Coronary artery (tissue), 2 donors: ENCODE data around the gene TMEM208.
A peak's percentile ranks its signal among the peaks of the same experiment; 100 is the strongest.

ENCODE experiments used
- DNase-seq: peaks from one replicate; pipeline ENCODE4 v3.0.0-alpha.2; 2017; ENCODE audit warnings: low spot score
- H3K27ac ChIP-seq, 2 donors: fragments of 200-600 bp; sonication (generic); one replicate each; pipeline ENCODE4 v1.5.1; 2016 to 2019
- H3K4me3 ChIP-seq: fragments of 200-600 bp; sonication (generic); 2 replicates; pipeline ENCODE4 v1.5.1; 2016; ENCODE audit warnings: mild to moderate bottlenecking, moderate library complexity
- TF ChIP-seq, protein P1 (sequence below): fragments of 200-600 bp; sonication (generic); IDR thresholded peaks from one replicate; pipeline ENCODE4 v1.5.1; 2019; ENCODE audit warnings: antibody characterized with exemption

TMEM208 gene

GRCh38 chr16:67198238-67198734 is 28.6 kb upstream of the TMEM208 start:
- Histone ChIP-seq H3K27ac (no peak overlapping the region), H3K4me3 (no peak overlapping the region)
- DNase-seq, result no peak
- TF ChIP-seq, protein P1, sequence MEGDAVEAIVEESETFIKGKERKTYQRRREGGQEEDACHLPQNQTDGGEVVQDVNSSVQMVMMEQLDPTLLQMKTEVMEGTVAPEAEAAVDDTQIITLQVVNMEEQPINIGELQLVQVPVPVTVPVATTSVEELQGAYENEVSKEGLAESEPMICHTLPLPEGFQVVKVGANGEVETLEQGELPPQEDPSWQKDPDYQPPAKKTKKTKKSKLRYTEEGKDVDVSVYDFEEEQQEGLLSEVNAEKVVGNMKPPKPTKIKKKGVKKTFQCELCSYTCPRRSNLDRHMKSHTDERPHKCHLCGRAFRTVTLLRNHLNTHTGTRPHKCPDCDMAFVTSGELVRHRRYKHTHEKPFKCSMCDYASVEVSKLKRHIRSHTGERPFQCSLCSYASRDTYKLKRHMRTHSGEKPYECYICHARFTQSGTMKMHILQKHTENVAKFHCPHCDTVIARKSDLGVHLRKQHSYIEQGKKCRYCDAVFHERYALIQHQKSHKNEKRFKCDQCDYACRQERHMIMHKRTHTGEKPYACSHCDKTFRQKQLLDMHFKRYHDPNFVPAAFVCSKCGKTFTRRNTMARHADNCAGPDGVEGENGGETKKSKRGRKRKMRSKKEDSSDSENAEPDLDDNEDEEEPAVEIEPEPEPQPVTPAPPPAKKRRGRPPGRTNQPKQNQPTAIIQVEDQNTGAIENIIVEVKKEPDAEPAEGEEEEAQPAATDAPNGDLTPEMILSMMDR, result peak; percentile 31

- no peak for DNase-seq
- TF ChIP-seq, protein P1, result no peak
- no peak within 1 kb of the TSS for H3K4me3 ChIP-seq
These were observed 27.7 kb upstream of the TMEM208 start, which contains the start of gene ELMO3 for GRCh38 chr16:67199011-67199807. ELMO3 (plus strand) TSS chr16:67199131; CDS start chr16:67199327, 196 bp downstream.

DNA sequence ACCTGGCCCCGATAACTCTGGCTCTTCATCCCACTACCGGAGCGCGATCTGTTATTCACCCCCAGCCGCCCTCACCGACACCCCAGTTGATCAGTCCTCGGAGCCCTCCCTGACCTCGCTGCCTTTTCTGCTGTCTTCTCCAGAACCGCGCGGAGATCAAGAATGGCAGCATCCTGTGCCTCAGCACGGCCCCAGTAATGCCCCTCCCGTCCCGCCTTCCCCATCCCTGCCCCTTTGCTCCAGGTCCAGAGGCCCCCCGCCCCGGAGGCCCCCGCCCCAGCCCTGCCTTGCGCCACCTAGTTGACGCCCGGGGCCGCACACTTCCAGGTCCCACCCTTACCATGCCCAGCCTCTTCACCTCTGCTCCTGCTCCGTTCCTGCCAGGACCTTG is 27.1 kb upstream of the TMEM208 start:
- Histone ChIP-seq H3K27ac (no peak overlapping the region), H3K4me3 (no peak overlapping the region)
- no peak for DNase-seq

More at GRCh38 chr16:67199011-67199807, 27.7 kb upstream of the TMEM208 start, which contains the start of gene ELMO3:
- no peak within 1 kb of the TSS for H3K27ac ChIP-seq

DNA sequence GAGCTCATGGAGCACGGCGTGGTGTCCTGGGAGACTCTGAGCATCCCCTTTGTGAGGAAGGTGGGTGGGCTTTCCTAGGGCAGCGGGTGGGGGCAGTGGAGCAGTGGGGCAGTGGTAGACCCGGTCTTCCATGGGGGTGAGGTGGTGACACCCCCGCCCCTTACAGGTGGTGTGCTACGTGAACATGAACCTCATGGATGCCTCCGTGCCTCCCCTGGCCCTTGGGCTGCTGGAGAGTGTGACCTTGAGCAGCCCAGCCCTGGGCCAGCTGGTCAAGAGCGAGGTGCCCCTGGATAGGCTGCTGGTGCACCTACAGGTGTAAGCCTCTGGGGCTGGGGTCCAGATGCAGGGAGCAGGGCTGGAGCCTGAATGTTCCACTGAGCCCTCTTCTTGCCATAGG is 26.4 kb upstream of the TMEM208 start:
- H3K27ac ChIP-seq, result no peak overlapping the region
- DNase-seq, result no peak

More for the DNA sequence above, 27.1 kb upstream of the TMEM208 start:
- TF ChIP-seq, protein P1, result no peak

GRCh38 chr16:67201411-67202345 is 25.3 kb upstream of the TMEM208 start:
- TF ChIP-seq, protein P1, result no peak
- H3K27ac ChIP-seq, result no peak overlapping the region
- H3K4me3 ChIP-seq, result no peak overlapping the region
- no peak for DNase-seq

More for the DNA sequence above, 26.4 kb upstream of the TMEM208 start:
- H3K4me3 ChIP-seq, result no peak overlapping the region
- TF ChIP-seq, protein P1, result no peak

DNA sequence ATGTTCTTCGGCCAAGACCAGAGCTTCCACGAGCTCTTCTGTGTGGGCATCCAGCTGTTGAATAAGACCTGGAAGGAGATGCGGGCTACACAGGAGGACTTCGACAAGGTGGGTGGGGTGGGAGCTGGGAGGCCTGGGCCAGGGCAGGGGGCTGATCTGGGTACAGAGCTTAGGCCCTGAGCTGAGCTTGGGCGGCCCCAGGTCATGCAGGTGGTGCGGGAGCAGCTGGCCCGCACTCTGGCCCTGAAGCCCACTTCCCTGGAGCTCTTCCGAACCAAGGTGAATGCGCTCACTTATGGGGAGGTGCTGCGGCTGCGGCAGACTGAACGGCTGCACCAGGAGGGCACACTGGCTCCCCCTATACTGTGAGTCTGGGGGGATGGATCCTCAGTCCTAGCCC is 24.5 kb upstream of the TMEM208 start:
- H3K4me3 ChIP-seq, result no peak overlapping the region
- TF ChIP-seq, protein P1, result no peak
- no peak overlapping the region for H3K27ac ChIP-seq
- no peak for DNase-seq
